C1 segment of cervical spinal cord (tissue), 14 donors: Measurements from ENCODE around the gene PDS5A.
"Not testable (repeated sequence)": the region's sequence is repeated elsewhere in the genome, so short reads cannot be mapped to it uniquely, and the experiment has no call there.

ENCODE experiments used
- DNase-seq, 14 donors: peaks; one replicate each; lab custom pipeline; 2025; lab: John Stamatoyannopoulos, UW

Gene PDS5A

DNA sequence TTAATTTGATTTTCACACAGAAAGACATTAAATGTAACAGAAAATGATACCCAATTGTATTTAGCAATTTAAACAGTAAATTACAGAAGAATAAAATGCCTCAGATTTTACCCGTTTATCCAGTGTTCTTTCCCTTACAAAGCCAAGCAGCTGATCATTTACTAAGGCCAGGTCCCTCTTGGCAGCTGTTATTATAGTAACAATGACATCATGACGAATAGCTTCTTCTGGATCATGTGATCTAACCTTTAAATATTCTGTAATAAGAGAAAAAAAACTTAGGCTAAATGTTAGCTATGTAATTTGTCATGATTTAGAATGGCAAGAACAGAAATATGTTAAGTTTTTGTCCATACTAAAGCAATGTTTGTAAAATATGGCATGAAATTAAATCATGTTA is 69.4 kb downstream of the PDS5A start:
- DNase-seq = no peak

DNA sequence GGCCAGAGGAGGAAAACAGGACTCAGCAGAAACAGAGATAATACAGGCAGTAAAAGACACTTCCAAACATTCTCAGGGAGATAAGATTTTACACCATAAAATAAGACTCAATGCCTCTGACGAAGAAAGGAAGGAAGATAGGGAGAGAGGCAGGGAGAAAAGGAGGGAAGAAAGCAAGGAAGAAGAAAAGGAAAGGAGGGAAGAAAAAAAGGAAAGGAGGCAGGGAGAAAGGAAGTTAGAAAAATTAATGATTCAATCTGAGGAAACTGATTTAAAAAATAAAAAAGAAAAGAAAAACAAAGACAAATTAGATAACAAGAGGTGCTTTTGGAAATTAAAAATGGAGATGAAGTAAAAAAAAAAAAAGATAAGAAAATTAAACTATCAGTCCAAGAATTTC is 72.1 kb downstream of the PDS5A start:
- no peak for DNase-seq

DNA sequence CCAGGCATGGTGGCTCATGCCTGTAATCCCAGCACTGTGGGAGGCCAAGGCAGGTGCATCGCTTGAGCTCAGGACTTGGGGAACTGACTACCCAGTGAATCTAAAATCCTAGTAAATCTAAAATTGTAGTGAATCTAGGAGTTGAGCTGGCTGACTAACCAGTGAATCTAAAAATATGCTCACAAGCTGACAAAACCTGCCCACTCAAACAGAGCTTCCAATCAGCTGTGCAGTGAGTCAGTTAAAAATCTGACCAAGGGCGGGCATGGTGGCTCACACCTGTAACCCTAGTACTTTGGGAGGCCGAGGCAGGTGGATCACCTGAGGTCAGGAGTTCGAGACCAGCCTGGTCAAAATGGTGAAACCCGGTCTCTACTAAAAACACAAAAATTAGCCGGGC is 72.7 kb downstream of the PDS5A start:
- not testable (repeated sequence) for DNase-seq

DNA sequence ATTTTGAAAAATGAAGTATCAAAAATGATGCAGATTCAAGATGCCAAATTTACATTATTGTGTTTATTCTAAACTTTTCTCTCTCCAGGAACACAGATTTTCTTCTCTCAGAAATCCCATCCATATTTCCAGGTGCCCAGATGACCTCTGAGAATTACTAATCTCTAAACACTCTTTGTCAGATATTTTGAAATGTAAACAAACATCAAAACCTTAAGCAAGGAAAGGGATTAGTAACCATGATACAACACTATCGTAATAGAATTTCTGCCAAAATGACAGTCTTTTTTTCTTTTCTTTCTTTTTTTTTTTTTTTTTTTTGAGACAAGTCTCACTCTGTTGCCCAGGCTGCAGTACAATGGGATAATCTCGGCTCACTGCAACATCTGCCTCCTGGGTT is 76.7 kb downstream of the PDS5A start:
- no peak for DNase-seq

DNA sequence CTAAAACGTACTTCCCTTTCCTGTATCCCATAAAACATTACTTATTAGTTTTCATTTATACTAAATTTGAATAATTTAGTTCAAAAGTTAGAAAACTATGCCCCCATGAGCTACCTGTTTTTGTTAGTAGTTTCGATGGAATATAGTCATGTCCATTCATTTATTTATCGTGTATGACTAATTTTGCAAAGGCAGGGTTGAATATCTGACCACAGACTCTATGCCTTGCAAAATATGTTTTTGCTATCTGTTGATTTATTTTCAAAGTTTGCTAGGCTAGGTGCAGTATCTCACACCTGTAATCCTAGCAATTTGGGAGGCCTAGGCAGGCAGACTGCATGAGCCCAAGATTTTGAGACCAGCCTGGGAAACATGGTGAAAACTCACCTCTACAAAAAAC is 78.4 kb downstream of the PDS5A start:
- no peak for DNase-seq

DNA sequence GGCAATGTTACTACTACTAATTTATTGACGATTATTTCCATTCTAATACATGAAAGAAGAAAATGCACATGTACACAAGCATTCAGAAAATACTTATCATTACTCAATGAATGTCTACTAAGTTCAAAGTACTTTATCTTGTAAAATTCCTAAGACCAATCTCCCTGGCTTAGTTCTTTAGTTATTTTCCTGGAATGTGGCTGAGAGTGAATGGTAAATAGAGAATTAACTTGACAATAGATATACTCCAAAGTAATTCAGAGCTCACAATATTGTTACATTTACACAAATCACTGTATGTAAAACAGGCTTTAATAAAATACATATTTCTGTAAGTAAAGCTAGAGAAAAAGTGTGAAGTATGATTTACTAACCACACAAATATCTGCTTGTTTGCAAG is 79.7 kb downstream of the PDS5A start:
- DNase-seq = no peak

DNA sequence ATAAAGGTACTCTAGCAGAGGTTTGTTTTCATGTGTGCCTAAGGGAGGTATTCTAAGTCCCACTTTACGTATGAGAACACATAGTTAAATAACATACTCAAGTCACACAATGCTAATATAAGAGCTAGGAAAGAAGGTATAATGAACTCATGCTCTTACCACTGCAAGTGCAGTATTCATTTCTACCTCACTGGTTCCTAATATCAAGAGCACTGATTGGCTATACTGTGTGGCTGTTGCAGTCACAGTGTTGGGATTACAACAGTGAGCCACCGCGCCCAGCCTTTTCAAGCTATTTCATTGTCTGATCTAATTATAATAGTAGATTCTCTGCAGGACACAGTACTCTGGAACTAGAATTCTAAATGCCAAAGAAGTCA is 84.0 kb downstream of the PDS5A start:
- DNase-seq = no peak

DNA sequence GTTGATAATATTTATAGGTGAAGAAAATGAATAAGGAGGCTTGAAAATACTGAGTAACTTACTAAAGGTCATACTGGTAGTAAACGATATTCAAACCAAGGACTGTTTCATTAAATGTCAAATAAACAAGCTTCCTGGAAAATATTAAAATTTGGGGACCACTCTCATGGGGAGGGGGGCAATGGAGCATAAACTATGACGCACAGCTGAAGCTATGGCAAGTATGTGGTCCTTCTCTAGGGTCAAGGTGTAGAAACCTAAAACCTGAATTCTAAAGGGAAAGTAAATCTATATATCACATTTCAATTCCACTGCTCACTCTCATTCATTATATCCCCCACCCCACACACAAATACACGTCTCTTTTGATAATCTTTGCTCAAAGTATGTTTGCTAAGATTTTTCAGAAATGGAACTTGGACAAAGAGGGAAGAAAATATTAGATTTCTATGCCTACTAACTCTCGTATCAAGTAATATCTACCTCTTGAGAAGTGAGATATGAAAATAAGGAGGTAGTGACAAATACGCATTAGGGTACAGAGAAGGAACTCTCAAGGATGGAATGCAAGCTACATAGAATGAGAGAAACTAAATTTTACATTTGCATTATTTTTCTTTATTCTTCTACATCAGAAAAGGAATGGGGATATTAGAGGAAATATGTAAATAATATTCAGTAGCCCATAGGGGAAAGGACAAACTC is 84.6 kb downstream of the PDS5A start:
- no peak for DNase-seq

DNA sequence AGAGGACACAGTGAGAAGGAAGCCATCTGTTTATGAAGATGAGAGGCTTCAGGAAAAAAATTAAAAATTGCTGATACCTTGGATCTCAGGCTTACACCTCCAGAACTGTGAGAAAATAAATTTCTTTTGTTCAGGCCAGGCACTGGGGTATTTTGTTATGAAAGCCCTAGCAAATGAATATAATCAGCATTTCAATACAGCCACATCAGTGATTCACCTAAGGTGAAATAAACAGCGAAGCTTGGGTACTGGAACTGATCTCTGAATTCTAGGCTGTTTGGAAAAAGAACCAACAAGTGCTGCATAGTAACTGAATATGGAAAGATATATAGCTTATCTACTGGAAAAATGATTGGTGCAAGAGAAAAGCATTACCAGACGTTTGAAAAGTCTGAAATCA is 88.5 kb downstream of the PDS5A start:
- DNase-seq = no peak

DNA sequence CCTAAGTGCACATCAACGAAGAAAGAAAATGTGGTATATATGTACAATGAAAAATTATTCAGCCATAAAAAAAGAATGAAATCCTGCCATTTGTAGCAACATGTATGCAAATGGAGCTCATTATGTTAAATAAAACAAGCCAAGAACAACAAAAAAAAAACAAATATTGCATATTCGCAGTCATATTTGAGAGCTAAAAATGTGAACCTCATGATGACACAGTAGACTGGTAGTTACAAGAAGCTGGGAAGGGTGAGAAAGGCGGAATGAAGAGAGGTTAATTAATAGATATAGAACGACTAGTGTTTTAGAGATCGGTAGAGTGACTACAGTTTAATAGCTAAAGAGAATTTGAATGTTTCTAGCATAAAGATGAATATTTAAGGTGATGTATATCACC is 89.2 kb downstream of the PDS5A start:
- no peak for DNase-seq

DNA sequence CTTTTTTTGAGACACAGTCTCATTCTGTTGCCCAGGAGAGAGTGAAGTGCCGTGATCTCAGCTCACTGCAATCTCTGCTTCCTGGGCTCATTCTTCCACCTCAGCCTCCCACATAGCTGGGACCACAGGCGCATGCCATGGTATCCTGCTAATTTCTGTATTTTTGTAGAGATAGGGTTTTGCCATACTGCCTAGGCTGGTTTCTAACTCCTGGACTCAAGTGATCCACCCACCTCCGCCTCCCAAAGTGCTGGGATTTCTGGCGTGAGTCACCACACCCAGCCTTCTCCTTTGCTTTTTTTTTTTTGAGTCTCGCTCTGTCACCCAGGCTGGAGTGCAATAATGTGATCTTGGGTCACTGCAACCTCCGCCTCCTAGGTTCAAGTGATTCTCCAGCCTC is 94.1 kb downstream of the PDS5A start:
- no peak for DNase-seq

DNA sequence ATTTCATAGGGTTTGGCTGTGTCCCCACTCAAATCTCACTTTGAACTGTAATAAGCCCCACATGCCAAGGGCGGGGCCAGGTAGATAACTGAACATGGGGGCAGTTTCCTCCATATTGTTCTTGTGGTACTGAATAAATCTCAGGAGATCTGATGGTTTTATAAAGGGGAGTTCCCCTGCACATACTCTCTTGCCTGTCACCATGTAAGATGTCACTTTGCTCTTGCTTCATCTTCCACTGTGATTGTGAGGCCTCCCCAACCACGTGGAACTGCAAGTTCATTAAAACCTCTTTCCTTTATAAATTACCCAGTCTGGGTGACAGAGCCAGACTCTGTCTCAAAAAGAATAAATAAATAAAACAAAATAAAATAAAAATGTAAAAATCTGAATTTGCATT is 95.9 kb downstream of the PDS5A start:
- no peak for DNase-seq

DNA sequence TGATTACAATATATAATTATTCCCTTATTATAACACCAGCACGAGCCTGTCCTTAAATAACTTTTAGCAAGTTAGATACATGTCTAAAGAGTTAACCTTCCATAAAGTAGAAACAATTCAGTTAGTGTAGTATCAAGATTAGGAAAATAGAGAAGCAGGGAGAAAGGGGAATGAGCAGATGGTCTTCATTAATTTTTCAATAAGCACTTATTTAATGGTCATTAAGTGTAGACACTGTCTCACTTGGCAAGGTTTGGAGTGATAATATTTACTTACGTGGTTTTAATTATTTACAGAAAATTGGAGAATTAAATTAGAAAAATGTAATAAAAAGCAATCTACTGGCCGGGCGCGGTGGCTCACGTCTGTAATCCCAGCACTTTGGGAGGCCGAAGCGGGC is 99.7 kb downstream of the PDS5A start:
- no peak for DNase-seq

DNA sequence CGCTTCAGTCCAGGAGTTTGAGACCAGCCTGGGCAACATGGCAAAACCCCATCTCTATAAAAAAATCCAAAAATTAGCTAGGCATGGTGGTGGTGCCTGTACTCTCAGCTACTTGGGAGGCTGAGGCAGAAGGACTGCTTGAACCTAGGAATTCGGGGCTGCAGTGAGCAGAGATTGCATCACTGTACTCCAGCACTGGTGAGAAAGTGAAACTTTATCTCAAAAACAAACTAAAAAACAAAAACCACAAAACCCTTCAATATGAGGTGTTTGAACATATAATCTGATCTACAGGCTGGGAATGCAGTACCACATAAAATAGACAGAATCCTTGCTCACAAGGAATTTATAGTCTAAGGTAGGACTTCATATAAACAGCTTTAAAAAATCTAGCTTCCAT is 103.9 kb downstream of the PDS5A start:
- no peak for DNase-seq

DNA sequence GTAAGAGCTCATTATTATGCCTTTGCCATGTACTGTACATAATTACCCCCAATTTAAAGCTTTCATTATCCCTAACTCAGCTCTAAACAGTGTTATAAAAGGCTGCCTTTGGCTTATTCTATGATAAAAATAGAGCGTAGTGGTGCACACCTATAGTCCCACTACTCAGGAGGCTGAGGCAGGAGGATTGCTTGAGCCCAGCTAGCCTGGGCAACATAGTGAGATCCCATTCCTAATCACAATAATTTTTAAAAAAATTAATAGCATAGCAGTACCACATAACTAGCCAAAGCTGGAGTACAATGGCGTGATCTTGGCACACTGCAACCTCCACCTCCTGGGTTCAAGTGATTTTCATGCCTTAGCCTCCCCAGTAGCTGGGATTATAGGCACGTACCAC is 112.4 kb downstream of the PDS5A start:
- no peak for DNase-seq

DNA sequence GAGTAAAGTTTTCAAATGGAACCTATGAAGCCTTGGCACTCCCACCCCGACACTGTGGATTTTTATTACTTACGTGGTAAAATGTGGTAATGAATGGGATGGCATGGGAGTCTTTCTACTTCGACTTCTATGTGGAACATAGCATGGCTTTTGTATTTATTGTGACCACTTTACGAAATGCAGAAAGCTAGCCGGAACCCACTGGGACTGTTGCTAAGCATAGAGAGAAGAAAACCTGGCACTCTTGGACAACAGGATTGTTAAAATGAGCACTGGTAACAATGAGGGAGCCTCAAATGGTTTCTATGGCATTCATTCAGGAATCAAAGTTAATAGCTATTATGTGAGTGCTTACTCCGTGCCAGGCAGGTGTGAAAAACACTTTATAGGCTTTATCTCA is 113.3 kb downstream of the PDS5A start:
- no peak for DNase-seq

DNA sequence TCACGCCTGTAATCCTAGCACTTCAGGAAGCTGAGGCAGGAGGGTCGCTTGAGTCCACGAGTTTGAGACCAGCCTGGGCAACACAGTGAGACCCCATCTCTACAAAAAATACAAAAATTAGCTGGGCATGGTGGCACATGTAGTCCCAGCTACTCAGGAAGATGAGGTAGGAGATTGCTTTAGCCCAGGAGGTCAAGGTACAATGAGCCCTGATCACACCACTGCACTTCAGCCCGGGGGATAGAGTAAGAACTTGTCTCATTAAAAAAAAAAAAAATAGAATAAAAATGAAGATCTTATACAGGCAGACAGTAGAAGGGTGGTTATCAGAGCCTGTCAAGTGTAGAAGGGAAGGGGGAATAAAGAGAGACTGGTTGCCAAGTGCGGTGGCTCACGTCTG is 116.9 kb downstream of the PDS5A start:
- DNase-seq = no peak

DNA sequence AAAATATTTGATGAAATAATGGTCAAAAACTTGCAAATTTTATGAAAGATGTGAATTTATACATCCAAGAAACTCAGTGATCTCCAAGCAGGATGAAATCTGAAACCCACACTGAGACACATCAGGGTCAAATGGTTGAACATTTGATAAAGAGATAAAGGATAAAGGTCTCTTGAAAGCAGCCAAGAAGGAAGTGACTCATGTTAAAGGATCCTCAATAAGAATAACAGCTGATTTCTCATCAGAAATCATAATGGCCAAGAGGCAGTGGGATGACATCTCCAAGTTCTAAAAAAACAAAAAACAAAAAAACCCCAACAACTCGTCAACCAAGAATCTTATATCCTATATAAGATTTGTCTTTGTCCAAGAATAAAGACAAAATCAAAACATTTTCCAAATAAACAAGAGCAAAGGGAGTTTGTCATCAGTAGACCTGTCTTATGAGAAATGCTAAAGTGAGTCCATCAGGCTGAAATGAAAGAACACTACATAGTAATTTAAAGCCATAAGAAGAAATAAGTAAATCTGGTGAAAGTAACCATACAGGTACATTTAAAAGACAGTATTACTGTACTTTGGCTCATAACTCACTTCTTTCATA is 121.7 kb downstream of the PDS5A start:
- DNase-seq = no peak

DNA sequence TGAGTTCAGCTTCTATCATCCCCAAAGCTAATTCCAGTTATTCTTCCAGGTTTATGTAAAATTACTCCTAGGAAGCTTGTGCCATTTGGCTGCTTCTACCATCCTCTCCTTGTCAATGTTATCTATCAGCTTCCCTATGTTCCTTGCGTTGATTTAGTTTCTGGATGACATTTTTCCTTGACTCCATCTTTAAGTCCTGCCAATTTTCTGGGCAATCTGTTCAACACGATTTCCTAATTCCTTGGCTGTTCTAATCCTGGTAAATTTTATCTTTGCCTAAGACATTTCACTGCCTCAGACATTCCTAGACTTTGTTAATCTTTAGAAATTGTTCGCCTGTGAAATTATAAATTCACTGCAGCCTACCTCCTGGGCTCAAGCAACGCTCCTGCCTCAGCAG is 125.1 kb downstream of the PDS5A start:
- DNase-seq = no peak

DNA sequence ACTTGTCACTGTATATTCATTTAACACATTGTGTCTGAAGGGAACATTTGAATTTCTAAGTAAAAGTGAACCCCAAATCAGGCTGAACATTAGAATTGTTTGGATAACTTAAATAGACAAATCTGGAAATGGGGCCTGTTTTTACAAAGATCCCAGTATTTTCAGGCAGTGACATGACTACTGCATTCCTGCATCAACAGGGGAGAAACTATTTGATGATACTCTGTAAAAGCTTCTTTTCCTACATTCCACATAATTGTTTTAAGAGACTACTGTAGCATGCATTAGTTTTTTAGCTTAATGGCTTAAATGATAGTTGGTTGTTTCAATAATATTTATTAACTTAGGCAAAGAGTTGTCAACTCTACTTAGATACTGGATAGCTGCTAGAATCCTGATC is 127.0 kb downstream of the PDS5A start:
- DNase-seq = no peak

DNA sequence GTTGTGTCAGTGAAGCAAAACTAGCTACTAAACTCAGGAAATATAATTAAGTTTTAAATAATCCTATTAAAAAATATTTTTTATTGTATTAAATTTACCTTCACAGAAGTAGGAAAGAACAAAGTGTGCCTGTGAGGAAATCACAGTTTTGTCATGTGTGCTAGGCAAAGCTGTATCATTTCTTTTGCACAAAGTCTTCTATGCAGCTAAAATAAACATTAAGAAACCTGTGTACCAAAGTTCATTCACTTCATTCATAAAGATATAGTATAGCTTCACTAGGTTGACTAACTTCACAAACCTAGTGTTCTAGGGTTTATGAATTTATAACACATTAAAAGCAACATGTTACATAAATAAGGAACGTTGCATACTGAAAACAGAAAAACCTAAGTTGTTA is 131.0 kb downstream of the PDS5A start:
- DNase-seq = no peak

DNA sequence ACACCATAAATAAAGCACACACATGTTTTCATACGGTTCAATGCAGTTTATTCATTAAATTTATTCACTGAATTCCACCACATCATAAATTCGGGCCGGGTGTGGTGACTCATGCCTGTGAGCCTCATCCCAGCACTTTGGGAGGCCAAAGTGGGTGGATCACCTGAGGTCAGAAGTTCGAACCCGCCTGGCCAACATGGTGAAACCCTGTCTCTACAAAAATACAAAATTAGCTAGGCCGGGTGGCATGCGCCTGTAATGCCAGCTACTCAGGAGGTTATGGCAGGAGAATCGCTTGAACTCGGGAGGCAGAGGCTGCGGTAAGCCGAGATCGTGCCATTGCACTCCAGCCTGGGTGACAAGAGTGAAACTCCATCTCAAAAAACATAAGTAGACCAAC is 131.6 kb downstream of the PDS5A start:
- DNase-seq = no peak

DNA sequence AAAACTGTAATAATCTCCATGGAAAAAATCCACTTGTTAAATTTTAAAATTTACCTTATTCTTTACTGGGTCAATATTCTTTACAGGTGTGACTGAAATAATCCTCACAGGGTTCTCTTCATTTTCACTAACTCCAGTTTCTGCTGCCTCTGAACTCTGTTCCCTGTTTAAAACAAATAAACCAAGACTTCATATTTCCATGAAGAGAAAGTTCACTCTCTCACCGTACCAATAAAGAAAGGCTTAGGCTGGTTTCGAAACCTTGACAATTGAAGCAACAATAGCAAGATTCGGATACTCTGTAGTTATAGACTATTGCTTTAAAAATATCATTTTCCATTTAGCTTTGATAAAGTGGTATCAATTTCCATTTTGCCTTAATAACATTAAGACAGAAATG is 135.8 kb downstream of the PDS5A start:
- no peak for DNase-seq

DNA sequence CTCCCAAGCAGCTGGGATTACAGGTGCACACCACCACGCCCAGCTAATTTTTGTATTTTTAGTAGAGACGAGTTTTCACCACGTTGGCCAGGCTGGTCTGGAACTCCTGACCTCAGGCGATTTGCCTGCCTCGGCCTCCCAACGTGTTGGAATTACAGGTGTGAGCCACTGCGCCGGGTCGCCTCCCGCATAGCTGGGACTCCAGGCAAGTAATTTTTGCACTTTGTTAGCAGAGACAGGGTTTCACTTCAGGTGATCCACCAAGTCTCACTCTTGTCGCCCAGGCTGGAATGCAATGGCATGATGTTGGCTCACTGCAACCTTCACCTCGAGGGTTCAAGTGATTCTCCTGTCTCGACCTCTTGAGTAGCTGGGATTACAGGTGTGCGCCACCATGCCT is 137.2 kb downstream of the PDS5A start:
- DNase-seq = not testable (repeated sequence)
